ENCODE data around the gene ALDH1L2.
A peak's percentile ranks its signal among the peaks of the same experiment; 100 is the strongest.

ALDH1L2 gene

GRCh38 chr12:105067511-105068031 lies 16.7 kb downstream of the ALDH1L2 start (continued):
- TF ChIP-seq, protein P1, sequence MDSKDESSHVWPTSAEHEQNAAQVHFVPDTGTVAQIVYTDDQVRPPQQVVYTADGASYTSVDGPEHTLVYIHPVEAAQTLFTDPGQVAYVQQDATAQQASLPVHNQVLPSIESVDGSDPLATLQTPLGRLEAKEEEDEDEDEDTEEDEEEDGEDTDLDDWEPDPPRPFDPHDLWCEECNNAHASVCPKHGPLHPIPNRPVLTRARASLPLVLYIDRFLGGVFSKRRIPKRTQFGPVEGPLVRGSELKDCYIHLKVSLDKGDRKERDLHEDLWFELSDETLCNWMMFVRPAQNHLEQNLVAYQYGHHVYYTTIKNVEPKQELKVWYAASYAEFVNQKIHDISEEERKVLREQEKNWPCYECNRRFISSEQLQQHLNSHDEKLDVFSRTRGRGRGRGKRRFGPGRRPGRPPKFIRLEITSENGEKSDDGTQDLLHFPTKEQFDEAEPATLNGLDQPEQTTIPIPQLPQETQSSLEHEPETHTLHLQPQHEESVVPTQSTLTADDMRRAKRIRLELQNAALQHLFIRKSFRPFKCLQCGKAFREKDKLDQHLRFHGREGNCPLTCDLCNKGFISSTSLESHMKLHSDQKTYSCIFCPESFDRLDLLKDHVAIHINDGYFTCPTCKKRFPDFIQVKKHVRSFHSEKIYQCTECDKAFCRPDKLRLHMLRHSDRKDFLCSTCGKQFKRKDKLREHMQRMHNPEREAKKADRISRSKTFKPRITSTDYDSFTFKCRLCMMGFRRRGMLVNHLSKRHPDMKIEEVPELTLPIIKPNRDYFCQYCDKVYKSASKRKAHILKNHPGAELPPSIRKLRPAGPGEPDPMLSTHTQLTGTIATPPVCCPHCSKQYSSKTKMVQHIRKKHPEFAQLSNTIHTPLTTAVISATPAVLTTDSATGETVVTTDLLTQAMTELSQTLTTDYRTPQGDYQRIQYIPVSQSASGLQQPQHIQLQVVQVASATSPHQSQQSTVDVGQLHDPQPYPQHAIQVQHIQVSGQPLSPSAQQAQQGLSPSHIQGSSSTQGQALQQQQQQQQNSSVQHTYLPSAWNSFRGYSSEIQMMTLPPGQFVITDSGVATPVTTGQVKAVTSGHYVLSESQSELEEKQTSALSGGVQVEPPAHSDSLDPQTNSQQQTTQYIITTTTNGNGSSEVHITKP (tag by site-specific recombination; IDR thresholded peaks at IDR 0.05), result peak; percentile 97
- TF ChIP-seq, protein P2, sequence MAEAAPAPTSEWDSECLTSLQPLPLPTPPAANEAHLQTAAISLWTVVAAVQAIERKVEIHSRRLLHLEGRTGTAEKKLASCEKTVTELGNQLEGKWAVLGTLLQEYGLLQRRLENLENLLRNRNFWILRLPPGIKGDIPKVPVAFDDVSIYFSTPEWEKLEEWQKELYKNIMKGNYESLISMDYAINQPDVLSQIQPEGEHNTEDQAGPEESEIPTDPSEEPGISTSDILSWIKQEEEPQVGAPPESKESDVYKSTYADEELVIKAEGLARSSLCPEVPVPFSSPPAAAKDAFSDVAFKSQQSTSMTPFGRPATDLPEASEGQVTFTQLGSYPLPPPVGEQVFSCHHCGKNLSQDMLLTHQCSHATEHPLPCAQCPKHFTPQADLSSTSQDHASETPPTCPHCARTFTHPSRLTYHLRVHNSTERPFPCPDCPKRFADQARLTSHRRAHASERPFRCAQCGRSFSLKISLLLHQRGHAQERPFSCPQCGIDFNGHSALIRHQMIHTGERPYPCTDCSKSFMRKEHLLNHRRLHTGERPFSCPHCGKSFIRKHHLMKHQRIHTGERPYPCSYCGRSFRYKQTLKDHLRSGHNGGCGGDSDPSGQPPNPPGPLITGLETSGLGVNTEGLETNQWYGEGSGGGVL (tag by site-specific recombination; IDR thresholded peaks at IDR 0.05), result no peak

DNA sequence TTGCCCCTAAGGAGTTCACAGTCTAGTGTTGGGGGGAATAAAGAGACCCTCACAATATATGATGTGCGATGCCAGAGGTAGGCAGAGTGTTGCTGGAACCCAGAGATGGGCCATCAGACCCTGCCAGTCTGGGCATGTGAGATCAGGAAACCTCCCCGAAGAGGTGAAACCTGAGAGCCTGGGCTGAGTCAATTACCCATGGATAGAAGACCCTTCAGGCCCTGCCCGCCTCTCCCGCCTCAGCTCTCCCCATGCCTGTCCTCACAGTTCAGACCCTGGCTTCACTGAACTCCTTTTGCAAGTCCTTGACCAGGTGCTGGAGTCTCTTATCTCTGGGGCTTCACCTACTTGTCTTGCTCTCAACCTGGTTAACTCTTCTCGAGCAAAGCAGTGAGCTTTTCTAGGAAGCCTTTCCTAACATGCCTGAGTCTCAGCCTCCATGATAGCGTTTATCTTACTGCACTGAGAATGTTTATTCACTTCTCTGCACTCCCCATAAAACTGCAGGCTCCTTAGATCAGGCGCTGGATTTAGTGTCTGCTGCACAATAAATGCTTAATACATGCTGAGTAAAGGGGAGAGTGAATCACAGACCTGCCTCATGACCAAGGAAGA lies 19.6 kb downstream of the ALDH1L2 start:
- CTCF ChIA-PET, result interaction anchor here (1.4 to 1.6 kb wide), 2 partner anchors 12 to 681 kb away, joined by 3 to 4 read pairs; no protein-coding TSS in a partner anchor
- H3K4me1 ChIP-seq (ENCODE audit: control insufficient read depth, insufficient read depth, low read length), result 0 out of 2 replicates have a peak, but pooled peaks cover 6% of the 10 kb centered on the region
- no peaks in the 10 kb centered on the region for H3K9me3 ChIP-seq (ENCODE audit: control insufficient read depth, insufficient read depth, low read depth, low read length)
- TF ChIP-seq ZNF747 (tag by site-specific recombination; IDR thresholded peaks at IDR 0.05) (no peak), SCRT1 (tag by site-specific recombination; IDR thresholded peaks at IDR 0.05; ENCODE audit: borderline replicate concordance) (no peak), ZNF664 (tag by site-specific recombination; IDR thresholded peaks at IDR 0.05) (0 out of 2 replicates have a peak, but pooled peaks have one; percentile 14), TRIM28 (IDR thresholded peaks at IDR 0.05; ENCODE audit: borderline replicate concordance, low read length) (0 out of 2 replicates have a peak, but pooled peaks have one; percentile 42), GLIS1 (tag by site-specific recombination; IDR thresholded peaks at IDR 0.05) (peak; percentile 30; the same call in 1 of the 2 replicates), ZSCAN23 (tag by site-specific recombination; IDR thresholded peaks at IDR 0.05) (no peak), ZSCAN30 (tag by site-specific recombination; IDR thresholded peaks at IDR 0.05) (peak; percentile 79; the same call in 1 of the 2 replicates), ZIC2 (tag by site-specific recombination; IDR thresholded peaks at IDR 0.05) (peak; percentile 66), WT1 (tag by site-specific recombination; IDR thresholded peaks at IDR 0.05) (no peak), ZBTB17 (tag by site-specific recombination; IDR thresholded peaks at IDR 0.05) (peak; percentile 62), ZNF335 (tag by site-specific recombination; conservative IDR thresholded peaks at IDR 0.05) (peak; percentile 70), OVOL3 (tag by site-specific recombination; IDR thresholded peaks at IDR 0.05) (no peak), KLF10 (tag by site-specific recombination; IDR thresholded peaks at IDR 0.05) (no peak)
- TF ChIP-seq, protein P3, sequence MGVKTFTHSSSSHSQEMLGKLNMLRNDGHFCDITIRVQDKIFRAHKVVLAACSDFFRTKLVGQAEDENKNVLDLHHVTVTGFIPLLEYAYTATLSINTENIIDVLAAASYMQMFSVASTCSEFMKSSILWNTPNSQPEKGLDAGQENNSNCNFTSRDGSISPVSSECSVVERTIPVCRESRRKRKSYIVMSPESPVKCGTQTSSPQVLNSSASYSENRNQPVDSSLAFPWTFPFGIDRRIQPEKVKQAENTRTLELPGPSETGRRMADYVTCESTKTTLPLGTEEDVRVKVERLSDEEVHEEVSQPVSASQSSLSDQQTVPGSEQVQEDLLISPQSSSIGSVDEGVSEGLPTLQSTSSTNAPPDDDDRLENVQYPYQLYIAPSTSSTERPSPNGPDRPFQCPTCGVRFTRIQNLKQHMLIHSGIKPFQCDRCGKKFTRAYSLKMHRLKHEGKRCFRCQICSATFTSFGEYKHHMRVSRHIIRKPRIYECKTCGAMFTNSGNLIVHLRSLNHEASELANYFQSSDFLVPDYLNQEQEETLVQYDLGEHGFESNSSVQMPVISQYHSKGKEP (tag by site-specific recombination; IDR thresholded peaks at IDR 0.05), result no peak
- no peak overlapping the region for H3K27ac ChIP-seq (ENCODE audit: extremely low read depth, low read depth, low read length)
- no peaks in the 10 kb centered on the region for H3K36me3 ChIP-seq (ENCODE audit: control insufficient read depth in 2 of 2, insufficient read depth in 1 of 2, low read length in 2 of 2)
- POLR2A ChIA-PET, result no interaction called here
- no peak overlapping the region for H3K4me3 ChIP-seq (ENCODE audit: low read depth, low read length)

Measured in HEK293 (cell line).